ENCODE measurements around the gene IL21.

DNA sequence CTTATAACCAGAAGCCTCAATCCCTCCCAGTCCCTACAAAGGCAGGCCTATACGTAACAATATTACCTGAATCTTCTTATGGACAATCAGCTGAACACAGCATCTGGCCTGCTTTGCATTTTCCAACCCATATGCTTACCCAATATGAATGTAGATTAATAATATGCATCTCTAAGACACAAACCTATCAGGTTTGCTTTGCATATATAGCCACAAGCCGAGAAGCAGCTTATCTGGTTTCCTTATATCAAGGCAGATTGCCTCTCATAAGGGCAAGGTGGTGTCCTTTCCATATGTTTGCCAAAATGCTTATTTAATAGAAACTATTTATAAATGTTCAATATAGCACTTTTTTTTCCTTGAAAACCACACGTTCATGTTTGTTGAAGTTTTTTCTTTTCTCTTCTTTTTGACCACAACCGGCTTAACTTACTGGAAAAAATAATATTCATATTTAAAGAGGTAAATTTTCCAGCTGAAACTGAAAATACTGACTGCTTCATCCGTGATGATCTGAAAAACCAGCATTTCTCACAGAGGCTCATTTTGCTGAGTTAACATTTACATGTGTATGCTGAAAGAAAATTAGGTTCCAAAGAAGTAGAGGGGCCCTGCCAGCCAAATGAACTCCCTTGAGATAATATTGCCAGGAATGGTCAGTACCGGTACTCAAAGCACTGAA lies 3.8 kb downstream of the IL21 start:
- TF ChIP-seq, protein P1, sequence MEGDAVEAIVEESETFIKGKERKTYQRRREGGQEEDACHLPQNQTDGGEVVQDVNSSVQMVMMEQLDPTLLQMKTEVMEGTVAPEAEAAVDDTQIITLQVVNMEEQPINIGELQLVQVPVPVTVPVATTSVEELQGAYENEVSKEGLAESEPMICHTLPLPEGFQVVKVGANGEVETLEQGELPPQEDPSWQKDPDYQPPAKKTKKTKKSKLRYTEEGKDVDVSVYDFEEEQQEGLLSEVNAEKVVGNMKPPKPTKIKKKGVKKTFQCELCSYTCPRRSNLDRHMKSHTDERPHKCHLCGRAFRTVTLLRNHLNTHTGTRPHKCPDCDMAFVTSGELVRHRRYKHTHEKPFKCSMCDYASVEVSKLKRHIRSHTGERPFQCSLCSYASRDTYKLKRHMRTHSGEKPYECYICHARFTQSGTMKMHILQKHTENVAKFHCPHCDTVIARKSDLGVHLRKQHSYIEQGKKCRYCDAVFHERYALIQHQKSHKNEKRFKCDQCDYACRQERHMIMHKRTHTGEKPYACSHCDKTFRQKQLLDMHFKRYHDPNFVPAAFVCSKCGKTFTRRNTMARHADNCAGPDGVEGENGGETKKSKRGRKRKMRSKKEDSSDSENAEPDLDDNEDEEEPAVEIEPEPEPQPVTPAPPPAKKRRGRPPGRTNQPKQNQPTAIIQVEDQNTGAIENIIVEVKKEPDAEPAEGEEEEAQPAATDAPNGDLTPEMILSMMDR (IDR thresholded peaks at IDR 0.05; ENCODE audit: poor library complexity), result no peak
- no peak for TF ChIP-seq EZH2 (IDR thresholded peaks at IDR 0.05; ENCODE audit: borderline replicate concordance)
